ENCODE measurements around the gene EFCAB14. TPM values are rescaled to one million over a fixed set of nuclear protein-coding genes. Genes with fewer than 3 reads are reported as not detected.

Gene EFCAB14
- total and polyA plus RNA-seq, 2 experiments from 2014 or later: 42.6 to 51.6 TPM

DNA sequence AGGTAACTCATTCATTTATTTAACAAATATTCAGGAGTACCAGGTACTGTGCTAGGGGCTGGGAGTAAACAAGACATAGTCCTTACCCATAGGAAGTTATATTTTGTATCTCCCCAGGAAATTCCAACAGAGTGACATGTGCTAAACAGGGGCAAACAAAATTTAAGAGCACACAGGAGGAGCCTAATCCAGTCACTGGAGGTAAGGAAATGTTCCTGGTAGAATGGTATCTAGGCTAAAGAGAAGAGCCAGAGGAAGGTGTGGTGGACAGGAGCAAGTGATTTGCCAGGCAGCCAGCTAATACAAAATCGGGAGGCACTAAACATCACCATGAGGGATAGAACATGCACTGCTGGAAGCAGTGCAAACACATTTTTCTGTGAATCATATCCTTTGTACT is 36.9 kb downstream of the EFCAB14 start:
- Histone ChIP-seq H3K4me3 (no peak overlapping the region), H3K27ac (no peak overlapping the region), H3K9ac (no peak overlapping the region), H3K9me2 (ENCODE audit: insufficient read depth) (no peaks in the 10 kb centered on the region), H3K36me3 (ENCODE audit: low read depth) (peaks cover 82% of the 10 kb centered on the region), H3K4me2 (ENCODE audit: unreplicated experiment) (no peak overlapping the region), H2AFZ (no peak overlapping the region), H3F3A (ENCODE audit: insufficient read depth) (no peaks in the 10 kb centered on the region), H3K27me3 (replicated peaks; ENCODE audit: insufficient read depth) (no peaks in the 10 kb centered on the region), H3K9me3 (ENCODE audit: low read depth) (no peaks in the 10 kb centered on the region), H3K79me2 (ENCODE audit: insufficient read depth) (no peaks in the 10 kb centered on the region), H4K20me1 (ENCODE audit: insufficient read depth) (no peaks in the 10 kb centered on the region), H3K4me1 (ENCODE audit: insufficient read depth) (no peaks in the 10 kb centered on the region)
- in situ Hi-C loops (cut with MboI): no loop called here
- no peak for TF ChIP-seq EZH2 (IDR thresholded peaks at IDR 0.05; ENCODE audit: insufficient read depth, poor library complexity, severe bottlenecking)
- no peak for TF ChIP-seq EZH2phosphoT487 (IDR thresholded peaks at IDR 0.05; ENCODE audit: insufficient read depth, low read depth)
- WGBS, 2 experiments (ENCODE audit: low coverage in 1 of 2, low lambda C conversion rate in 2 of 2, missing lambda C conversion rate in 2 of 2): 75 to 92% methylated on average over 1 of the region's 1 CpG
- no peak for DNase-seq

DNA sequence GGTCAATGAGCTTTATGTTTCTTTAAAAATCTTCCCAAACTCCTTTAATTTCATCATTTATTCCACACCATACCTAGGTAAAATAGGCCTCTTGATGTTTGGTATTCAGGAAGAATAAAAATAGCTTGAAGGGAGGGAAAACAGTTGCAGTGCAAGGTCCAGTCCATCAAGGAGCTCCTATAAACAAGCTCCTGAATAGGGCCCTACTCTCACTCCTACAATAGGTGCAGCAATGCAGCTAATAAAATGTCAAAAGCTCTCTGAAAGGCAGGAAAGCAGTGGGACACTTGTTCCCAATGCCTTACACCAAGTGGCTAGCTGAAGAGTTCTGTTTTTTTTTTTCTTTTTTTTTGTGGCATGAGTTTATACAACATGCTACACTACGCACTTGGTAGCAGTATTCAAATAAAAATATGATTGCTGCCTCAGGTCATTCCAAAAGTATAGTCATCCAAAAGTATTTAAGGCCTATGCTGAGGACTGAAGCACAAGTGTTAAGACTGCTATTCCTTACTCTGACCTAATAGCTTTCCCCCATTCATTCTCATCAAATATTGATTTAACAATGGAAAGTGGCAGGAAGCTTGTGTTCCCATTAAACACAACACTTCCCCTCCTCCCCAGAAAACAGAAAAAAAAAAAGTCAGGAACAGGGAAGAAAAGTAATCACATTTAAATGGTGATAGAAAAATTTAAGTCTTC is 37.4 kb downstream of the EFCAB14 start:
- Histone ChIP-seq H3K4me2 (ENCODE audit: unreplicated experiment) (no peak overlapping the region), H3K4me3 (no peak overlapping the region), H3F3A (ENCODE audit: insufficient read depth) (no peaks in the 10 kb centered on the region), H3K9ac (no peak overlapping the region), H4K20me1 (ENCODE audit: insufficient read depth) (no peaks in the 10 kb centered on the region), H3K27me3 (replicated peaks; ENCODE audit: insufficient read depth) (no peaks in the 10 kb centered on the region), H3K36me3 (ENCODE audit: low read depth) (peaks cover 78% of the 10 kb centered on the region), H3K9me2 (ENCODE audit: insufficient read depth) (no peaks in the 10 kb centered on the region), H3K9me3 (ENCODE audit: low read depth) (no peaks in the 10 kb centered on the region), H2AFZ (no peak overlapping the region), H3K79me2 (ENCODE audit: insufficient read depth) (no peaks in the 10 kb centered on the region), H3K27ac (no peak overlapping the region), H3K4me1 (ENCODE audit: insufficient read depth) (no peaks in the 10 kb centered on the region)
- DNase-seq: no peak
- WGBS, 2 experiments (ENCODE audit: low coverage in 1 of 2, low lambda C conversion rate in 2 of 2, missing lambda C conversion rate in 2 of 2): 95 to 97% methylated on average over 1 of the region's 1 CpG
- in situ Hi-C loops (cut with MboI): no loop called here
- no peak for TF ChIP-seq EZH2phosphoT487 (IDR thresholded peaks at IDR 0.05; ENCODE audit: insufficient read depth, low read depth)
- no peak for TF ChIP-seq EZH2 (IDR thresholded peaks at IDR 0.05; ENCODE audit: insufficient read depth, poor library complexity, severe bottlenecking)

DNA sequence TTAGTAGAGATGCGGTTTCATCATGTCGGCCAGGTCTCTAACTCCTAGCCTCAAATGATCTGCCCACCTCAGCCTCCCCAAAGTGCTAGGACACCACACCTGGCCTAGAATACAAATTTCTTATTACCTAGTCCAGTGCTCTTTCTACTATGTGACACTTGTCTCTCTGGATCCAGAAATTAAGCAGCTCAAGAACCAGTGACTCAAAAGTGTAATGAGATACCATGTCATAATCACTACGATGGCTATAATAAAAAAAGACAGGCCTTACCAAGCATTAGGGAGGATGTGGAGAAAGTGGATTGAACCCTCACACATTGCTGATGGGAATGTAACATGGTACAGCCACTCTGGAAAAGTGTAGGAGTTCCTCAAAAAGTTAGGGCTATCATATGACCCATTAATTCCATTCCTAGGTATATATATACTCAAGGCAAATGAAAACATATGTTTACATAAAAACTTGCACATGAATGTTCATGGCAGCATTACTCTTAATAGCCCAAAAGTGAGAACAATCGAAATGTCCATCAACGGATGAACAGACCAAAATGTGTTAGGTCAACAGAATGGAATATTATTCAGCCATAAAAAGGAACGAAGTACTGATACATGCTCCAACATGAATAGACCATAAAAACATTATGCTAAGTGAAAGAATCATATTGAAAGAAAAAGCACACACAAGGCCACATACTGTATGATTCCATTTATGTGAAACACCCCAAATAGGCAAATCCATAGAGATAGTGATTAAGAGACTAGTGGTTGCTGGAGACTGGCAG is 38.9 kb downstream of the EFCAB14 start:
- Histone ChIP-seq H3K9me3 (ENCODE audit: low read depth) (no peaks in the 10 kb centered on the region), H3K4me2 (ENCODE audit: unreplicated experiment) (no peak overlapping the region), H3K79me2 (ENCODE audit: insufficient read depth) (no peaks in the 10 kb centered on the region), H3K4me3 (no peak overlapping the region), H3K9ac (no peak overlapping the region), H3K4me1 (ENCODE audit: insufficient read depth) (no peaks in the 10 kb centered on the region), H3F3A (ENCODE audit: insufficient read depth) (no peaks in the 10 kb centered on the region), H3K9me2 (ENCODE audit: insufficient read depth) (no peaks in the 10 kb centered on the region), H2AFZ (no peak overlapping the region), H3K27me3 (replicated peaks; ENCODE audit: insufficient read depth) (no peaks in the 10 kb centered on the region), H3K27ac (no peak overlapping the region), H4K20me1 (ENCODE audit: insufficient read depth) (no peaks in the 10 kb centered on the region), H3K36me3 (ENCODE audit: low read depth) (peaks cover 64% of the 10 kb centered on the region)
- TF ChIP-seq EZH2phosphoT487 (IDR thresholded peaks at IDR 0.05; ENCODE audit: insufficient read depth, low read depth): no peak
- TF ChIP-seq EZH2 (IDR thresholded peaks at IDR 0.05; ENCODE audit: insufficient read depth, poor library complexity, severe bottlenecking): no peak
- DNase-seq: no peak
- in situ Hi-C loops (cut with MboI): no loop called here
- 97 to 98% methylated on average over 6 of the region's 6 CpGs for WGBS, 2 experiments (ENCODE audit: low coverage in 1 of 2, low lambda C conversion rate in 2 of 2, missing lambda C conversion rate in 2 of 2)

DNA sequence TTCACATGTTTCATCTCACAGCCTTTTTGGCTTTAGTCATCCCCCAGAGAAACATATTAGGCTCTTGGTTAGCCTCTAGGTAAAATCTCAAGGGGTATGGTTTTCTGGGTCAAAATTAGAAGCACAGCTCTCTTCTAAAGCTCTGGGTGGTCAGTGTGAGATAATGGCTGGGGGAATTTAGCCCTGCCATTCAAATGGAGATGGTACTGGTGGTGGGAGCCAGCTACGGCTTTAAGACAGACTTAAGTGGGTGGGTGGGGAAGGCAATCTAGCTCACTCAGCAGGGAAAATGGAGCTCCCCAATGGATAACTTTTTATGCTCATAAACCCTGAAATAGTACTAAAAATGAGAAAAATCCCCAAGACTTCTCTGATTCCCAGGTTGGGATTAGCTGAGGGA is 41.6 kb downstream of the EFCAB14 start:
- WGBS, 2 experiments (ENCODE audit: low coverage in 1 of 2, low lambda C conversion rate in 2 of 2, missing lambda C conversion rate in 2 of 2): 97 to 100% methylated on average over 1 of the region's 1 CpG
- Histone ChIP-seq H3K27me3 (replicated peaks; ENCODE audit: insufficient read depth) (no peaks in the 10 kb centered on the region), H3K9ac (no peak overlapping the region), H3K9me3 (ENCODE audit: low read depth) (no peaks in the 10 kb centered on the region), H3K79me2 (ENCODE audit: insufficient read depth) (no peaks in the 10 kb centered on the region), H3K4me2 (ENCODE audit: unreplicated experiment) (no peak overlapping the region), H2AFZ (no peak overlapping the region), H3K9me2 (ENCODE audit: insufficient read depth) (no peaks in the 10 kb centered on the region), H3F3A (ENCODE audit: insufficient read depth) (peaks cover 4% of the 10 kb centered on the region; the same call in 1 of the 2 replicates), H3K4me1 (ENCODE audit: insufficient read depth) (no peaks in the 10 kb centered on the region), H3K36me3 (ENCODE audit: low read depth) (peaks cover 38% of the 10 kb centered on the region), H4K20me1 (ENCODE audit: insufficient read depth) (no peaks in the 10 kb centered on the region), H3K4me3 (no peak overlapping the region), H3K27ac (no peak overlapping the region)
- TF ChIP-seq EZH2 (IDR thresholded peaks at IDR 0.05; ENCODE audit: insufficient read depth, poor library complexity, severe bottlenecking) (no peak), EZH2phosphoT487 (IDR thresholded peaks at IDR 0.05; ENCODE audit: insufficient read depth, low read depth) (no peak)
- in situ Hi-C loops (cut with MboI): no loop called here
- no peak for DNase-seq
